RCC 7860 (cell line): ENCODE measurements around the gene OSGIN1.
"Not testable (repeated sequence)": the region's sequence is repeated elsewhere in the genome, so short reads cannot be mapped to it uniquely, and the experiment has no call there.

Experiments used
- DNase-seq: peaks from one replicate; pipeline ENCODE4 v3.0.0-alpha.2; 2015; ENCODE audit warnings: low spot score
- FAIRE-seq: peaks from 2 replicates; lab custom pipeline; 2012; peaks lifted over from hg19 to GRCh38; lab: Jason Lieb, UNC

Gene OSGIN1

DNA sequence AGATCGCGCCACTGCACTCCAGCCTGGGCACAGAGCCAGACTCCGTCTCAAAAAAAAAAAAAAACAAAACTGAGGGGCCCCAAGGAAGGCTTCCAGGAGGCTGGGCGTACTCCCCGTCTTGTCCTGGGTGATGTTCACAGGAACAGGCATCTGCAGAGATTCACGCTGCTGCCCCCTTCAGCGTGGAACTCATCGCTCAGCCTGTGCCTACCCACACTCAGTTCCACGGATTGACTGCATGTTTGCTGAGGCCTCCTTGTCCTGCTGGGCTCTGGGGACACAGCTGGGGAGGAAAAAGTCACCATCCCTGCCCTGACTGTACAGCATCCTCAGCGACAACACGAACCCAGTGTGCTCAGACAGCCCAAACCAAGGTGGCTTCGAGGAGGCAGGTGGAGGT lies 12.9 kb upstream of the OSGIN1 start:
- no peak for FAIRE-seq

DNA sequence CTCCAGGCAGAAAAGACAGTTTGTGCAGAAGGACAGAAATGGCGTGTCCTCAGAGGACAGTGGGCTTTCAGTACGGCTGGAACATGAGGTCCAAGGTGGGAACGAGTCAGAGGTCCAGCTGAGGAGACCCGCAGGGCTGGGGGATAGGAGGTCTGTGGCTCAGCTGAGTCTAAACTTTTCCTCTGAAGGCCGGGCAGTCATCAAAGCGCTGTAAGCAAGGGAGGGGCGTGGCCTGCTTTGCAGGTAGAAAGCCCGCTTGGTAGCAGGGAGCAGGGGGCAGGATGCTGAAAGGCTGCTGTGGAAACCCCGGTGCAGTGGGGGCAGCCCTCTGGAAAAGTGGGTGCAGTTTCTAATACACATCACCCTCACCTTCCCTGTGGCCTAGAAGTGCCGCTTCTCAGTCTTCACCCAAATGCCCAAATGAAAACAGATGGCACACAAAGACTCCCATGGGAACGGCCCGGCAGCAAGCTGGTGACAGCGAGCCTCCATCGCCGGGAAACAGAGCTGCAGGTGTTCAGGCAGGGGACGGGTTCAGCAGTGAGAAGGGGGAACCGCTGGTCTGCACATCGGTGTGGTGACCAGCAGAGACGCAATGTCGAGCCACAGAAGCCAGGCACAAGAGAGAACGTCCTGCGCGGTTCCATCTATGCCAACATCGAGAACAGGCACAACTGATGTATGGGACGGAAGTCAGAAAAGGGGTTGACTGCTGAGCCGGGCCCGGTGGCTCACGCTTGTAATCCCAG lies 12.2 kb upstream of the OSGIN1 start:
- FAIRE-seq (no peak), DNase-seq (no peak)

More for the DNA sequence above, 12.9 kb upstream of the OSGIN1 start:
- DNase-seq, result no peak

DNA sequence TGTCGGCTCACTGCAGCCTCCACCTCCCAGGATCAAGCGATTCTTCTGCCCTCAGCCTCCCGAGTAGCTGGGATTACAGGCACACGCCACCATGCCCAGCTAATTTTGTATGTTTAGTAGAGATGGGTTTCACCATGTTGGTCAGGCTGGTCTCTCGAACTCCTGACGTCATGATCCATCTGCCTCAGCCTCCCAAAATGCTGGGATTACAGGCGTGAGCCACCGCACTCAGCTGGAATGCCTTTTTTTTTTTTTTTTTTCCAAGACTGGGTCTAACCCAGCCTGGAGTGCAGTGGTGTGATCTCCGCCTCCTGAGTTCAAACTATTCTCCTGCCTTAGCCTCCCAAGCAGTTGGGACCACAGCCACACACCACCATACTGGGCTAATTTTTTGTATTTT lies 11.5 kb upstream of the OSGIN1 start:
- not testable (repeated sequence) for FAIRE-seq, DNase-seq

DNA sequence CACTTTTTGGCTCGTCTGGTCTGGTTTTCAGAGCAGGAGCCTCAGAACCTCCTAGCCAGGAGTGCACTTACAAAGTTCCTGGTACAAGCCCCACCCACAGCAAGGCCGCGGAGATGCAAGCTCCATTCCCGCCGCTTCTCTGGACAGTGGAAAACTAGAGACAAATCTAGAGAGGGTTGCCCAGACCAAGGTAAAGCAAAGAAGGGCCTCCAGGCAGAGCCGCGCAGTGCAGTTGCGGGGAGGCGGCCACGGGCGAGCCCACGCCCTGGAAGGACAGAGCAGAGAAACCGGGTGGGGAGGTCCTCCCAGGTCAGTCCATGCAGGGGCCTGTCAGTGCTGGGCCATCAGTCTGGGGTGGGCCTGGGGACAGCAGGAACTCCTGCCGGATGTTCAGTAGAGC lies 11.0 kb upstream of the OSGIN1 start:
- FAIRE-seq (no peak), DNase-seq (no peak)

DNA sequence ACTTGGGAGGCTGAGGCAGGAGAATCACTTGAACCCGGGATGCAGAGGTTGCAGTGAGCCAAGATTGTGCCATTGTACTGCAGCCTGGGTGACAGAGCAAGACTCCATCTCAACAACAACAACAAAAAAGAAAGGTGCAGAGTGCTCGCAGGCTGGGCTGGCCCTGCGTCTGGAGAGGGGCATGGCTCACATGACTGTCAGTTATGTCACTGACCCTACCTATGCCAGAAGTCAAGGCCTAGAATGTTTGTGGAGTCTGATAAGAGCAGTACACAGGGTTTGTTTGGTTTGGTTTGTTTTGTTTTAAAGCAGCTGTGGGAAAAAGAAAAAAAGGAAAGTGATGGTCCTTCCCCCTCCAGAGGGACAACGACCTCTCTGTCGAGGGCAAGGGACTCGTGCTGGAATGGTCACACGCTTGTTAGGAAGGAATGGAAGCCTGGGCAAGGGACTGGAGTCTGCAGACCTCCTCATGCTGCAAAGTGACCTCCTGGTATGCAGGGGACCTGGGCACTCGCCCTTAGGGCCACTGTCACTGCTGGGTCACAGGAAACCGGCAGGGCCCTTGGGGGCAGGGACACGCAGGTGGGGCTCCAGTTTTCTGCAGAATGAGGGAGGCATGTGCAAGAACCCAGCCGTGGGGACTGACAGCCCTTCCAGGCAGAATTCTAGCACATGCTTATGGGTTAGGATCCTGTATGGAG lies 10.1 kb upstream of the OSGIN1 start:
- FAIRE-seq (no peak), DNase-seq (no peak)

DNA sequence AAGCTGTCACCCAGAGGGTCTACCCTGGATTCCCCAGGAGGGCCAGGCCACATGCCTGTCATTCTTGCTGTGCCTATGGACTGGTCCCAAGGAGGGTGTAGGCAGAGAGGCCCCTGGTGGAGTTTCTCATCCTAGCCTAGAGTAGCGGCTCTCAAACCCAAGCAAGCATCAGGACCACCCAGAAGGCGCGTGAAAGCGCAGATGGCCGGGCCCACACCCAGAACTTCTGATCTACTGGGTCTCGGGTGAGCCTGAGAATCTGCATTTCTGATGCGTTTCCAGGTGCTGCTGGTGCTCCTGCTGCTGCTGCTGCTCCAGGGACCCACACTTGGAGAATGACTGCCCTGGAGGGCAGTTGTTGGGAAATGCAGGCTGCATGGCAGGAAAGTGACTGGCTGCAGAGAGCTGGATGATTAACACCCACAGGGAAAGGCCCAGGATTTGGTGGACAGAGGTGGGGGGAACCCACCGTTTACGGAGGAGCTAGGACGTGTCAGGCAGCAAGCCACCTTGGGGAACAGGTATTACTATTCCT lies 9.5 kb upstream of the OSGIN1 start:
- FAIRE-seq (no peak), DNase-seq (no peak)

DNA sequence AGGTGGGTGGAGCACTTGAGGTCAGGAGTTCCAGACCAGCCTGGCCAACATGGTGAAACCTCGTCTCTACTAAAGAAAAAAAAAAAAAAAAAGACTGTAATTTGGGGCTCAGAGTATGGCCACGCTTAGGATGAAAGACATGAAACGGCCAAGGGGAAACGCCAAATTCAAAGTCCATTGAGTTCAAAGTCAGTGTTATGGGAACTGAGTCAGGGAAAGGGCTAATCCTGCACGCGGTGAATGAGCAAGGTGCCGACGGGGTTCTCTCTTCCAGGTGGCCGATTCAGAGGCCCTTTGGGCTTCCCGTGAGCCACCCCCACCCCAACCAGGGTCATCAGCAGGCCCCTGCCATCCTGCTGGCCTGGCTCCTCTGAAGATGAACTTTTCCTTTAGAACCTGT lies 7.5 kb upstream of the OSGIN1 start:
- DNase-seq (no peak), FAIRE-seq (no peak)

DNA sequence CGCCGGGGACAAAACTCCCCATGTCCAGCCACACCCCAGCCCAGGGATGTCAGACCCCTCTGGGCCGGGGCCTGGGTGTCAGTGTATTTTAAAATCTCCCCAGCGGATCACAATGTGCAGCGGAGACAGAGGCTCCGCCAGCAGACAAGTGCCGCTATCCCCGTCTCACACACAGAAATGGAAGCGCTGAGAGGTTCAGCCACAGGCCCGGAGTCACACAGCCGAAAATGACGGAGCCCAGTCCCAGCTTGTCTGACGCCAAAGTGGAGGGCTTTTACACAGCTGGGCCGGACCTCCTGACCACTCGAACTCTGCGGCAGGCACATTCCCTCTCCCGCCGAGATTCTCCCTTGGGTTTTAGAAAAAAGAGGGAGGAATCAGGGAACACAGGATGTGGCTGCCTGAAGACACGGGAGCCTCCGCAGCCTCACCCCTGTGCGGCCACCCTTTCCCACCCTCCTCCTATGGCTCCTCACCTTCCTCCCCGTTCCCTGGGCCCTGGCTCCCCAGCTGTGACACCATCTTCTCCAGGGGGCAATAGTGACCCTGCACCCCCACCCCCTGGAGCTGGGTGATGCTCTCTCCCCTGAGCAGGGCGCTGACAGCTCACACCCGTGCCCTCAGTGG lies 6.8 kb upstream of the OSGIN1 start:
- FAIRE-seq, result no peak
- no peak for DNase-seq

DNA sequence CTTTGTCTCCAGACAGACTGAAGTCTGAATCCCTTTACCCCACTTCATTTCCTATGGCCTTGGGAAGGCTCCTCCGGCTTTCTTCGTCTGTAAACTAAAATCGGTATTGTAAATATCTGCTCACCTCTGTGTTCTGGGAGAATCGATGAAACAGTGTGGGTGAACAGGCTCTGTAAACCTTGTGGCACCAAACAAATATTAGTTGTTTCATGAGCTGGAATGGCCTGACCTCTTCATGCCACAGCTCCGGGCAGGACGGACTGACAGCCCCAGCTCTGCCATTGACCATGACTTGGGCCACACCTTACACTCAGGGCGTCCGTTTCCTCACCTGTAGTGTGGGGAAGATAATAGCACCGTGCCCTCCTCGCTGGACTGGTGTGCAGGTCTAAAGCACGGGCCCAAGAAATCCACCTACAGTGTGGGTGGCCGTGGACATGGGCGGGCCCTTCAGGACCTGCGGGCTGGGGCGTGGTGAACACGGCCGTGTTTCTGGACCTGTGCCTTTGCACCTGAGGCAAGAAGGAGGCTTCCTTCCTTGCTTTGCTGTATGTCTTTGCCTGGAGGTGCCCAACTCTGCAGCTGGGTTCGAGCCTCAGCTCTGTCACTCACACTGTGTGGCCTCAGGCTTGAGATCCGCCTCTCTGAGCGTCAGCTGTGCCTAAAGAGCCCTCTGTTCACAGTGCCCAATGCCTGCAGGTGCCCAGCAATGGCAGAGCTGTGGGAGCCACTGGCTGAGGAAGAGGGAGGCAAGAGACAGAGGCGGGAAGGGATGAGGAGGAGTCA lies 6.1 kb upstream of the OSGIN1 start:
- FAIRE-seq (no peak), DNase-seq (no peak)

DNA sequence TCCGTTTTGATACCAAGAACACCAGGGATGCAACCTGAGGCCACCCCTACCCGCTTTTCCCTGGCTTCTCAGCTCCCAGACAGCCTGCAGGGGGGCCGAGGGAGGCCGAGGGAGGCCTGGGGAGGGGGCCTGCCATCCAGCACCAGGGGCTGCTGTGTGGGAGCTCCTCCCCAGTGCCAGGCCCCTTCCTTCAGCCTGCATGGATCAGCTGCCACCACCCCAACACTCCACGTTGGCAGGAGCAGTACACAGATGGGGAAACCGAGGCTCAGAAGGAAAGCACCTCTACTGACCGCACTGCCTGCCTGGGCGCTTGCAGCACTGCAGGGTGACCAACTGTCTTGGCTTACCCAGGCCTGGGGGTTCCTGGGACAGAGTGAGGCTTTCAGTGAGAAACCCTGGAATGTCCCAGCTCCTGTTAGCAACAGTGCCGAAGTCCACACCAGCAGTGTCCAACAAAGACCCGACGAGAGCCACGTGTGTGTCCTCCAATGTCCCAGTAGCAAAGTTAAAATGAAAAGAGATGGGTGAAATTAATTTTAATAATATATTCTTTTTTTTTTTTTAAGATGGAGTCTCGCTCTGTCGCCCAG lies 5.3 kb upstream of the OSGIN1 start:
- FAIRE-seq (no peak), DNase-seq (no peak)

DNA sequence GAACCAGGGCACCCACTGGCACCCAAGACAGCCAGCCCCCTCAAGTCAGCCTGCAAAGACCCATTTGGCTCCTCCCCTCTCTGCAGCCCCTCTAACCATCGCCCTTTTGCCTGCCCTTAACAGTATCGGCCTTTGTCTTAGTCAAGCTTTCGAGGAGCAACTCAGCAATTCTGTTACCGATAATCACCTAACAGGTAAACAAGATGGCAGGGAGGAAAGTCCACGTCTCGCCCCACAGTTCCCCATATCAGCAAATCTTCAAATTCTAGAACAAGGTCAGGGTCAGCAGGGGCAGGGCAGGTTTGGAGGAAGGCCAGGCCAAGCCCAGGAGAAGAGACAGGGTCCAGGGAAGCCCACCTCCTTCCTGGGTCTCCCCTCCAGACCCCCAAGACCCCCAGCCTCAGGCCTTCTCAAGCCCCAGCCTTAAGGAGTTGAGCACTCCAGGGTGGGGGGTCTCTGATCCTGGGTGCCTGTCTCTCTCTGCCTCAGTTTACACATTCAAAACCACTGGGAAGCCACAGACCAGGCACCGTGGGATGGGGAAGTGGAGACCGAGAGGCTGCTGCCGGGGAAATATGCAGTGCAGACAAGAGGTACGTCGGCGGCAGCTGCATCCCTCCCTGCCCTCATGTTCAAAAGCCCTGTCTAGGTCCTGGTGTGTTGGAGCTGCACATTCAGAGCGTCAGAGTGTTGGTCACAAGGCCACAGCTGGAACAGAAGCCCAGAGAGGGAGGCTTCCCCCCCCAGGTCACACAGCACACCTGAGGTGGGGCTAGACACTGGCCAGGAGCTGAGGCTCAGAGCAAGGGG lies 3.9 kb upstream of the OSGIN1 start:
- DNase-seq, result no peak
- no peak for FAIRE-seq

DNA sequence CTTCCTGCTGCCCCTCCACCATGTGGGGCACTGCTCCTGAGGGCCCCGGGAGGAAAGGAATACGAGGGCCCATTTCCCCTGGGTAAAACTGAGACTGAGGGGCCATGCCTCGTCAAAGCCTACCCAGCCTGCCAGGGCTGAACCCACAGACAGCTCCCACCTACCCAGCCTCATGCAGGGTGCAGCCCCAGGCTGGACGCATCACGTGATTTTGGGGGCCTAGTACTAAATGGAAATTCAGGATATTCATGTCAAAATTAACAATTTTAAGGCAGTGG lies 3.4 kb upstream of the OSGIN1 start:
- FAIRE-seq, result no peak

DNA sequence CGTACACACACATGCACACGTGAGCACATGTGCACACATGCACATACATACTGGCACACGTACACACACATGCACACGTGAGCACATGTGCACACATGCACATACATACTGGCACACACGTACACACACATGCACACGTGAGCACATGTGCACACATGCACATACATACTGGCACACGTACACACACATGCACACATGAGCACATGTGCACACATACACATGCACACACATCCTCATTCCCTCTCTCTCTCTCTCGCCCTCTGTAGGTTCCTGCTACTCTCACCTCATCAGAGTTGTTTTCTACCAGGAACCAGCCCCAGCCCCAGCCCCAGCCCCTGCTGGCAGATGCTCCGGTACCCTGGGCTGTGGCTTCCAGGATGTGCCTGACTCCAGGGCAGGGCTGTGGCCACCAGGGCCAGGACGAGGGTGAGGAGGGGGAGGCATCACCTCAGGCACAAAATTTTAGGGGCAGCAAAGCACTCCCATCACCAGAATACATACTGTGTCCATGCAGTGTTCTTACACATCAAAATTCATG lies 2.1 kb upstream of the OSGIN1 start:
- FAIRE-seq, result not testable (repeated sequence)

More for the DNA sequence above, 3.4 kb upstream of the OSGIN1 start:
- DNase-seq, result no peak

DNA sequence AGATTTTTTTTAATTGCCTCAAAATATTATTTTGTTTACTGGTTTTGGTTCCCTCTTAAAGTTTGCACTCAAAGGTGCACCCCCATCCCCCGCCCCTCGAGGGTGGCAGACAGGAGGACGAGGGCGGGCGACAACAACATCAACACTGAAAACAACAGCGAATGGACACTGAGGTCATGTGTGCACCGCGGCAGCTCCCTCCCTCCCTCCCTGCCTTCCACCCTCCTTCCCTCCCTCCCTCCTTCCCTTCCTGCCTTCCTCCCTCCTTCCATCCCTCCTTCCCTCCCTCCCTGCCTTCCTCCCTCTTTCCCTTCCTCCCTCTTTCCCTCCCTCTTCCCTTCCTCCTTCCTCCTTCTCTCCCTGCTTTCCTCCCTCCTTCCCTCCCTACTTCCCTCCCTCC lies 1.5 kb upstream of the OSGIN1 start:
- no peak for FAIRE-seq
- no peak for DNase-seq

More for the DNA sequence above, 2.1 kb upstream of the OSGIN1 start:
- DNase-seq, result not testable (repeated sequence)

DNA sequence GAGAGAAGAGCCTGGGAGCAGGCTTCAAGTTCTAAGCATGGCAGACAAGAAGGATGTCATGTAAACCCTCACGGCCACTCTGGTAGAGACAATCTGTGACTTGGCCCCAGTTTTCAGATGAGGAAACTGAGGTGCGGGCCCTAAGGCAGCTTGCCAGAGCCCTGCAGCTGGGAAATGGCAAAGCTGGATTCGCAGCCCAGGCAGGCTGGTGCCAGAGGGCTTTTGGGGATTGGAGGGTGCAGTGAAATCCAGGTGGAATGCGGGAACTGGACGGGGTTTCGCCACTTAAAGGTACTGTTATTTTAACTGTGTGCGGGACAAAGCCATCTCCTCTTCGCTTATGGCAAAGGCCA lies 477 bp upstream of the OSGIN1 start:
- DNase-seq (peak; percentile 15), FAIRE-seq (no peak)

DNA sequence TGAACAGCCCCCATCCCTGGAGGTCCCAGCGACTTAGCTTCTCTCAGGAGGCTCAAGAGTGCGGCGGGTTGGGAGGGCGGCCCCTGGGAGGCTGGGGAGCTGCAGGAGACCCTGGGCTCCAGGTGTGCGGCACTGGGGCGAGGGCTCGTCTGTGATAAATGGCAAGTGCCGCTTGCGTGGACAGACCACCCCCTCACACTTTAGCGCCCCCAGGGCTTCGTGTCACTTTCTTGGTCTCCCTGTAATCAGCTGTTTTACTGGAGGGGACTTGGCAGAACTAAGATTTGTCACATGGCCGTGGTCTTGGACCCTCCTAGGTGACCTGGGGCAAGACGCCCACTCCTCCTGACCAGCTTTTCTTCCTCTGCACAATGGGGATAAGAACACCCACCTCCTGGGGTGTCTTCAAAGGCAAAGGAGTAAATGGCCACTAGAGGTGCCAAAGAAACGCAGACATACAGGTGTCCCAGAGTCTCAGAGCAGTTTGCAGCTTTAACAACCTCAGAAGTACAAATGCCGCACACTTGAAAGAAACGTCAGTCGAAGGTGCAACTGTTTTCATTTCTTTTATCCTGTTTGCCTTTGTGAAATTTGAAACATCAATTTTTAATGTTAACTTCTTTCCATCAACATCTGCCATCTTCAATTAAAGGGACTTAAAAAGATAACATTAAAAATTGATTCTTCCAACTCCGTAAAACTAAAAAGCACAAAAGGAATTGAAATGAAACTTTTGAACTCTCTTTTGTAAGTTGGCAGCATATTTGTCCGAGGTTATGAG lies 946 bp downstream of the OSGIN1 start:
- DNase-seq, result peak; percentile 46
- no peak for FAIRE-seq

DNA sequence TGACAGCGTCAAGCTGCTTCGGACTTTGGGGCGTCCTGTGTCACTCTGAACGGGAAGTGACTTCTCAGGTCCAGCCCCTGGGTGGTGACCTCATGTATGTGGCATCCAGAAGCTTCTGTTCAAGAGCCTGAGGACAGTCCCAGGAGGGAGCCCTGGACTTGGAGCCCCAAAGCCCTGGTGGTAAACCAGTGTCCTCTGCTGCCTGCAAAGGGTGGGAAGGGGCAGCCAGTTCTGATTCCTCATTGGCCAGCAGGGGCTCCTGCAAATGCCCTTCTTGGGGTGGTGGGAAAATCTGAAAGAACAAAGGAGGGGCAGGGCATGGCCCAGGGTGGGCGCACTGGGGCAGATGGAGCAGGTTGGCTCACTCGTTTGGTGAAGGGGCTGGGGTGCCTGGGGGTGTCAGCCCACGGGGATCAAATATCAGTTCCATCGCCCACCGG lies 1.6 kb downstream of the OSGIN1 start:
- FAIRE-seq (no peak), DNase-seq (peak; percentile 58)

DNA sequence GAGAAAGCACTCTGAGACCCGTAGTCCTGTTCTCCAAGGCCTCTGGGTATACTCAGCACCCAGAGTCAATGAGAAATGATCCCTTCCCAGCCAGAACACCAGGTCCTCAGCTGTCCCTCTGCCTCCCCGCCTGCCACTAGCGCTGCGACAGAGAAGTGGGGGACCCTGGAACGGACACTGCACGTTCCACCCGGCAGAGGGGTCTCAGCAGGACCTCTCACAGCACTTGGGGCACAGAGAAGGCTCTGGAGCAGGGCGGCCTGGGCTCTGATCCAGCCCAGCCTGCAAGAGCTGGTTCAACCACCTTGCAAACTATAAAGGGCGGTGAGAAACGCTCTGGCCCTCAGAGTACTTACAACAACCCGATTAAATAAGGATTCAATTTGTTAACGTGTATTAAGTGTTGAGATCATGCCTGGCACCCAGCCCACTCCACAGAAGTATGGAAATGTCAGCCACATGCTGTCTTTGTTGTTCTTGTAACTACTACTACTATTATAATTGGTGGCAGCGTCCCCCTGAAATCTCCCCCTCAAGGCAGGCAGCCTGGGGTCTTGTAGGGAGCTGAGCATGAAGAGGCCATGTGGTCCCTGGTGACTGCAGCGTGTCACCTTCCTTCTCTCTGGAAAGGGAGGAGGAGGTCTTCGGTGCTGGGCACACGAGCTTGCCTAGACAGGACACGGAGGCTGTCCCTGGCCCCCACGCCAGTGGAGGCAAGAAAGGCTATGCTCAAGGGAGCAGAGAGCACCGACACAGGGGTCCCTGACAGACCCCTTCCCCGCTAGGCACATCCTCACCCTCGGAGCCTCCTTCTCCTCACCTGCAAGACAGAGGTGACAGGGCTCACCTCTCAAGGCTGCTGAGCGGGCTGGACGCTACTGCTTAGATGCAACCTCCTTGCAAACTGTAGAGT lies 2.4 kb downstream of the OSGIN1 start:
- DNase-seq, result no peak
- FAIRE-seq, result no peak
